Testis (tissue), 3 donors: ENCODE data around the gene TMEM273. TPM values are rescaled to one million over a fixed set of nuclear protein-coding genes. Genes with fewer than 3 reads are reported as not detected.

Experiments used
- DNase-seq: peaks from one replicate; pipeline ENCODE4 v3.0.0-alpha.2; 2019
- H3K27ac ChIP-seq, 2 donors: fragments of 200-600 bp; sonication (generic); one replicate each; pipeline ENCODE4 v1.5.1; 2019
- H3K27me3 ChIP-seq: fragments of 200-600 bp; sonication (generic); one replicate; pipeline ENCODE4 v1.5.1; 2019
- H3K36me3 ChIP-seq: fragments of 200-600 bp; sonication (generic); one replicate; pipeline ENCODE4 v1.5.1; 2017; ENCODE audit warnings: low read depth; ENCODE audit errors: missing control alignments
- H3K4me1 ChIP-seq: fragments of 200-600 bp; sonication (generic); one replicate; pipeline ENCODE4 v1.5.1; 2019
- H3K4me3 ChIP-seq, 2 donors: fragments of 200-600 bp; sonication (generic); one replicate each; pipeline ENCODE4 v1.5.1; 2017 to 2019
- H3K9me3 ChIP-seq: fragments of 200-600 bp; sonication (generic); one replicate; pipeline ENCODE4 v1.5.1; 2017
- CTCF ChIP-seq, 3 experiments: fragments of 450-650 bp in 2 of 3; fragments of 200-600 bp in 1 of 3; sonication (generic) in 1 of 3; IDR thresholded peaks; one replicate each; pipeline ENCODE4 v1.5.1; 2016 to 2019; ENCODE audit warnings: antibody characterized with exemption in 3 of 3, mild to moderate bottlenecking in 2 of 3, moderate library complexity in 1 of 3
- POLR2A ChIP-seq: fragments of 450-650 bp; IDR thresholded peaks from one replicate; pipeline ENCODE4 v1.6.1; 2017; ENCODE audit warnings: antibody characterized with exemption, mild to moderate bottlenecking, moderate library complexity
- WGBS, 2 donors: methylation state at CpG; one replicate each; pipeline ENCODE4 v1.1.5; 2018; 5-methylcytosine and 5-hydroxymethylcytosine counted together
- intact Hi-C: fragments of 100-400 bp; cut with DNase I; formaldehyde crosslinking; loops from one replicate; pipeline ENCODE4 v1.15.1; 2023; ENCODE audit warnings: low total_unique reads
- polyA plus RNA-seq: library from polyadenylated mRNA; stranded (reverse); fragments of 350-450 nt; fragmentation: Illumina TruSeq; extraction: RNeasy Lipid Tissue Mini Kit (QIAGEN cat#74804); gene quantifications from one replicate; pipeline ENCODE4 v1.2.3, GENCODE V29; 2014; ENCODE audit warnings: low read depth, low replicate concordance; ENCODE audit not compliant: insufficient read depth
- total RNA-seq, 2 donors: library from RNA; depleted of rRNA; stranded (reverse); fragments of >200 nt; gene quantifications; one replicate each; pipeline ENCODE4 v1.2.3, GENCODE V29; 2016

Gene TMEM273
- total and polyA plus RNA-seq, 3 donors from 2014 or later, result 4.5 to 8.2 (median 5.3) TPM

- H3K36me3 ChIP-seq, result no peaks in the 10 kb centered on the region
- H3K27me3 ChIP-seq, result no peaks in the 10 kb centered on the region
- intact Hi-C loops, result no loop called here
- 86 to 93% methylated on average over 2 of the region's 2 CpGs for WGBS, 2 donors
- no peak overlapping the region for H3K4me3 ChIP-seq
- no peaks in the 10 kb centered on the region for H3K4me1 ChIP-seq
- no peak for TF ChIP-seq CTCF (IDR thresholded peaks at IDR 0.05)
- TF ChIP-seq POLR2A, result no peak
- DNase-seq, result no peak
- H3K9me3 ChIP-seq, result no peaks in the 10 kb centered on the region
- no peak overlapping the region for H3K27ac ChIP-seq
Observed at GRCh38 chr10:49218480-49218879, 30.3 kb upstream of the TMEM273 start.

GRCh38 chr10:49217645-49218044, 29.5 kb upstream of the TMEM273 start:
- Histone ChIP-seq H3K9me3 (no peaks in the 10 kb centered on the region), H3K4me1 (no peaks in the 10 kb centered on the region)
- WGBS, 2 donors, result 46 to 62% methylated on average over 2 of the region's 2 CpGs

GRCh38 chr10:49213211-49213610, 25.0 kb upstream of the TMEM273 start:
- DNase-seq, result no peak
- intact Hi-C loops, result no loop called here
- H3K36me3 ChIP-seq, result no peaks in the 10 kb centered on the region
- no peaks in the 10 kb centered on the region for H3K27me3 ChIP-seq
- no peaks in the 10 kb centered on the region for H3K9me3 ChIP-seq
- H3K4me3 ChIP-seq, result no peak overlapping the region
- WGBS, 2 donors, result 70 to 79% methylated on average over 3 of the region's 3 CpGs
- H3K4me1 ChIP-seq, result no peaks in the 10 kb centered on the region
- TF ChIP-seq POLR2A, result no peak
- TF ChIP-seq CTCF (IDR thresholded peaks at IDR 0.05), result no peak
- H3K27ac ChIP-seq, result no peak overlapping the region

More at GRCh38 chr10:49217645-49218044, 29.5 kb upstream of the TMEM273 start:
- no peaks in the 10 kb centered on the region for H3K27me3 ChIP-seq
- no peaks in the 10 kb centered on the region for H3K36me3 ChIP-seq
- TF ChIP-seq POLR2A (no peak), CTCF (IDR thresholded peaks at IDR 0.05) (no peak)
- intact Hi-C loops, result no loop called here
- H3K4me3 ChIP-seq, result no peak overlapping the region
- DNase-seq, result no peak
- no peak overlapping the region for H3K27ac ChIP-seq

- DNase-seq, result no peak
- Histone ChIP-seq H3K9me3 (no peaks in the 10 kb centered on the region), H3K4me3 (no peak overlapping the region), H3K4me1 (no peaks in the 10 kb centered on the region), H3K27me3 (no peaks in the 10 kb centered on the region), H3K36me3 (no peaks in the 10 kb centered on the region), H3K27ac (no peak overlapping the region)
- 27 to 30% methylated on average over 1 of the region's 1 CpG for WGBS, 2 donors
- TF ChIP-seq POLR2A (no peak), CTCF (IDR thresholded peaks at IDR 0.05) (no peak)
- intact Hi-C loops, result no loop called here
Observed at GRCh38 chr10:49212783-49213182, 24.6 kb upstream of the TMEM273 start.

- 78 to 88% methylated on average over 1 of the region's 1 CpG for WGBS, 2 donors
- Histone ChIP-seq H3K36me3 (no peaks in the 10 kb centered on the region), H3K9me3 (no peaks in the 10 kb centered on the region), H3K27ac (no peak overlapping the region), H3K4me1 (no peaks in the 10 kb centered on the region), H3K27me3 (no peaks in the 10 kb centered on the region), H3K4me3 (no peak overlapping the region)
- TF ChIP-seq CTCF (IDR thresholded peaks at IDR 0.05) (no peak), POLR2A (no peak)
- no peak for DNase-seq
- intact Hi-C loops, result no loop called here
Observed at GRCh38 chr10:49212076-49212475, 23.9 kb upstream of the TMEM273 start.
